ENCODE results near the gene SMAD4. TPM values are rescaled to one million over a fixed set of nuclear protein-coding genes. Genes with fewer than 3 reads are reported as not detected.

SMAD4 gene
- polyA plus RNA-seq, 1 donor: 79.7 TPM

DNA sequence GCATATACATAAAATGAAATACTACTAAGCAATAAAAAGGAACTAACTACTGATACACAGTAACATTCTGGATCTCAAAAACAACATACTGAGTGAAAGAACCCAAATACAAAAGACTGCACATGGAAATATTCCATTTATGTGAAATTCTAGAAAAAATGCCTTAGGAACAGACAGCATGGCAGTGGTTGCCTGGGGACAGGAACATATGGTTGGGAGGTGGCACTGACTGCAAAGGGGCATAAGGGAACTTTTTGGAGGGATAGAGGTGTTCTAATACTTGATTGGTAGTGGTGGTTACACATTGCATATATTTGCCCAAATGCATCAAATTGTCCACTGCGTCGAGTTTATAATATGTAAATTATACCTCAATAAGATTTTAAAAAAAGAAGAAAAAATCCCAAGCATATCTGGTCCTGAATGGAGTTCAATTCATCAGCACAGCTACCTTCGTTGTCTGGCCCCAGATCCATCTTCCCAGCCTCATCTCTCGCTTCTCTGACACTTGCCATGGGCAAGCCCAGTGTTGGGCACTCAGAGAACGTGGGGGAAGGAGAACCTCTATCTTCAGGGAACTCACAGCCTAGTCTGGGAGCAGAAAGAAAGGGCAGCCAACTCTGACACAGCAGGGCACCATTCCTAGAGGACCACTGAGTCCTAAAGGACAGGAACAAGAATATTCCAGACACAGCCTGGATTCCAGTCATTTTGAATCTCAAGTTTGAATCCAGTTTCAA, 8.6 kb upstream of the SMAD4 start:
- no peak for DNase-seq (ENCODE audit: low read depth)

GRCh38 chr18:51025512-51025911, 4.5 kb upstream of the SMAD4 start:
- DNase-seq (ENCODE audit: low read depth): no peak

DNA sequence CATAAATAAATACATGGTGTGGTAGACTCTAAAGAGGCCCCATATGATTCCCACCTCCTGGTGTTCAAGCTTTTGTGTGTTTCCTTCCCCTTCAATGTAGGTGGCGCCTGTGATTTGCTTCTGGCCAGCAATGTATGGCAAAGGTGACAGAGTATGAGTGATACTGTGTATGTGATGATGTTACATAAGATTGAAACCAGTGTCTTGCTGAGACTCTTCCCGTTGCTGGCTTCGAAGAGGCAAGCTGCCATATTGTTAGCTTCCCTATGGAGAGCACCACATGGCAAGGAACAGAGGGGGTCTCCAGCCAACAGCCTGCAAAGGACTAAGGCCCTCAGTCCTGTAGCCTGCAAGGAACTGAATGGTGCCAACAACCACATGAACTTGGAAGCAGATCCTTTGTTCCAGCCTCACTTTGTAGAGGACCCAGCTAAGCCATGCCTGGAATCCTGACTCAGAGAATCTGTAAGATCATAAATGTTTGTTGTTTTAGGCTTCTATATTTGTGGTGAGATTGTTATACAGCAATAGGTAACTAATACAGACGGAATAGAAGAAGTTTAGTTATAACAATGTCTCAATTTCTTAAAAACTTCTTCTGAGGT, 1.7 kb upstream of the SMAD4 start:
- no peak for DNase-seq (ENCODE audit: low read depth)

GRCh38 chr18:51029378-51029693, 677 bp upstream of the SMAD4 start:
- no peak for DNase-seq (ENCODE audit: low read depth)

- DNase-seq (ENCODE audit: low read depth): no peak
Measured at GRCh38 chr18:51030537-51031258, 685 bp downstream of the SMAD4 start.

GRCh38 chr18:51032193-51032592, 2.2 kb downstream of the SMAD4 start:
- DNase-seq (ENCODE audit: low read depth): no peak

DNA sequence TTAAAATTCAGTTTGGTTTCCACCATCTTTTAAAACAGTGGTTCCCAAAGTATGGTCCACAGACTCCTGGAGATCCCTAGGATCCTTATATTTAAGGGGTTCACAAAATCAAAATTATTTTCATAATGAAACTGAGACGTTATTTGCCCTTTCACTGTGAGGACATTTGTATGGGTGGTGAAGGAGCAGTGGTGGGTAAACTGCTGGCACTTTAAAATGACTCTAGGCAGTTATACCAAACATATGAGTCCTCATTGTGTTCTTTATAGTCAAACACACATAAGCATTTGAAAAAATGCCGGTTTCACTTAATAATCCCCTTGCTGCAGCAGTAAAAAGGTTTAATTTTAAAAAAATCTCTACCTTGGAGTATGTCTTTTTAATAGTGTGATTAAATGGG, 7.2 kb downstream of the SMAD4 start:
- DNase-seq (ENCODE audit: low read depth): no peak

DNA sequence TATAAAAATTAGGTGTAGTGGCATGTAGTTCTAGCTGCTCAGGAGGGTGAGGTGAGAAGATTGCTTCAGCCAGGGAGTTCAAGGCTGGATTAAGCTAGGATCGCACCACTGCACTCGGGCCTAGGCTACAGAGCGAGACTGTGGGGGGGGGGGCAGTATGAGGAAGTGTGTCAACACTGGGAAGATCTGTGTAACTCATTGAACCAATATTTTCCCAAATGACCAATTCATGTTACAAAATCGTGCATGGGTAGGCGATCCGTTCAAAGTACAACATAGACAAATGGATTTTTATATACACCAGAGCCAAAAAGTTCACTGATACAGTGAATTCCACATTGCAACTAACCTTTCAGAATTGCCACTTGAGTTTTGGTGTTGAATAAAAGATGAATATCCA, 8.1 kb downstream of the SMAD4 start:
- no peak for DNase-seq (ENCODE audit: low read depth)

DNA sequence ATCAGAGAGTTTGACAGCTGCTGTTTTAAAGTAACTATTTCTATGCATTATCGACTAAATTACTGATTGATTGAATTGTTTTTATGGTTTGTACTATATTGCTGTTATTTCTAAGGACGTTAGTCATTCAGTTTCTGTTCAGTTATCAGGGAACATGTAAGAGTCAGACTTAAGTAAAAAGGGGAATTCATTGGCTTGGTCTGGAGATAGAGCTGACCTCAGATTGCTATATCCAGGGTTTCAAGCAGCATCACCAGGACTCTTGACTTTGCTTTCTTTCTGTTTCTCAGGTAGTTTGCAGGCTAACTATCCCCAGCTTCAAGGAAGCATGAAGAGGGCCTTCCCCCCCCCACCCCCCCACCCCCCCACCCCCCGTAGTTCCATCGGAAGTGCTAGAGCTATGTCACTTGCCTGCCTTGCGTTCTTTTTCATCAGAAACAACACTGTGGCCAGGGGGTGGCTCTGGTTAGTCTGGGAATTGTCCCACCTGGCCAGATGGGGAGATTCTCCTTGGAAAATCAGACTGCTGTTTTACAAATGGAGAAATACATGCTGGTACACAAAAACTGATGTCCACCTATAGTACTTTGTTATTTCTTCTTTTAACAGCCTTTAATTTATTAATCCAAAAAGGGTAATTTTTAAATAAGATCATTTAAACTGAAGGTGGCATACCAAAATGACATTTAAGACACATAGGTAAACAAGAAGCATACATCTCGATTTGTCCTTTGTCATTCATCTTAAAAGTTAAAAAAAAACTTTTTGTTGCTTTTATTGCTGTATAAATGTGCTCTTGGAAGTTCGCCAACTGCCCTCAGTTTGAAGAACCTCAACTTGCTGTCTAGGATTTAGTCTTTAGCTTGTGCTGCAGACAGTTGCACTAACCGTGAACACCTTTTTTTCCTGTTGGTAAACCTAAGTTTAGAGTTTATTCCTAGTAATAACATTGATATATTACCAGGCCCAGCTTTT, 9.4 kb downstream of the SMAD4 start:
- no peak for DNase-seq (ENCODE audit: low read depth)

GRCh38 chr18:51041677-51042352, 11.8 kb downstream of the SMAD4 start:
- DNase-seq (ENCODE audit: low read depth): no peak

- no peak for DNase-seq (ENCODE audit: low read depth)
Measured at GRCh38 chr18:51044928-51045585, 15.0 kb downstream of the SMAD4 start.

GRCh38 chr18:51048190-51048589, 18.2 kb downstream of the SMAD4 start:
- DNase-seq (ENCODE audit: low read depth): no peak

GRCh38 chr18:51049137-51049536, 19.1 kb downstream of the SMAD4 start:
- no peak for DNase-seq (ENCODE audit: low read depth)

GRCh38 chr18:51051105-51051712, 21.2 kb downstream of the SMAD4 start:
- peak; percentile 24 for DNase-seq (ENCODE audit: low read depth)

DNA sequence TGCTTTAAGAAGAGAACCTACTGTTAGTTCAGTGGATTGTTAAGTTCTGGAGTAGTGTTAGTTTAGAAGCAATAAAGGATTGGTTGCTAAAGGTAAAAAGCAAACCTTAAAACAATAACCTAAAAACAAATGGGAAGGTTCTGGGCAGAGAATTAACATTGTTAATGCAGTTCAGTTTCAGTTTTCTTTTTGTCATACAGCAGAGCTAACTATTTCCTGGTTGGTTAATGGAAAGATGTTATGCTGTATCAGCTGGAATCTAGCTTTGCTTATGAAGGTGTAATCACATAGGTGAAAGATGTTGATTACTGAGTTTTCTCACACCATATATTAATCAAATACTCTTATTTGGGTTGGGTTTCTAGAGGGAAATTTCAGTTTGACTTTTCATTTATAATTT, 23.8 kb downstream of the SMAD4 start:
- DNase-seq (ENCODE audit: low read depth): no peak

GRCh38 chr18:51054764-51055163, 24.8 kb downstream of the SMAD4 start:
- DNase-seq (ENCODE audit: low read depth): no peak

- DNase-seq (ENCODE audit: low read depth): no peak
Measured at GRCh38 chr18:51059969-51060368, 30.0 kb downstream of the SMAD4 start.

- DNase-seq (ENCODE audit: low read depth): no peak
Measured at GRCh38 chr18:51064256-51064655, 34.2 kb downstream of the SMAD4 start.

- DNase-seq (ENCODE audit: low read depth): peak; percentile 5
Measured at GRCh38 chr18:51066273-51066672, 36.3 kb downstream of the SMAD4 start.

GRCh38 chr18:51068105-51068504, 38.1 kb downstream of the SMAD4 start:
- DNase-seq (ENCODE audit: low read depth): no peak

All from forelimb muscle (tissue), 1 donor.